ENCODE data around the gene METTL15. TPM values are rescaled to one million over a fixed set of nuclear protein-coding genes. Genes with fewer than 3 reads are reported as not detected.
"Not testable (repeated sequence)": the region's sequence is repeated elsewhere in the genome, so short reads cannot be mapped to it uniquely, and the experiment has no call there.

METTL15 gene
- total RNA-seq, 2 donors from 2014 or later = 15.6 to 22.4 TPM

- ATAC-seq = no peak
- Mint-ChIP-seq H3K9me3 (peaks cover 0 to under 1% of the 10 kb centered on the region in 2 donors), H3K36me3 (peaks cover 4 to 8% of the 10 kb centered on the region in 2 donors), H3K27ac (no peak overlapping the region)
- no peak for DNase-seq (ENCODE audit: low spot score in 2 of 2)
Measured at GRCh38 chr11:28231475-28231874, 123.3 kb downstream of the METTL15 start.

- DNase-seq (ENCODE audit: low spot score in 2 of 2) (no peak), ATAC-seq (no peak)
- no peak overlapping the region for H3K27ac Mint-ChIP-seq
- H3K9me3 Mint-ChIP-seq = peaks cover 0 to 7% of the 10 kb centered on the region in 2 donors
- H3K36me3 Mint-ChIP-seq = peaks cover 10 to 18% of the 10 kb centered on the region in 2 donors
Measured at GRCh38 chr11:28232649-28233048, 124.5 kb downstream of the METTL15 start.

- Mint-ChIP-seq H3K9me3 (peaks cover 0 to 4% of the 10 kb centered on the region in 2 donors), H3K27ac (no peak overlapping the region), H3K36me3 (peaks cover 18 to 28% of the 10 kb centered on the region in 2 donors)
- ATAC-seq = no peak
- no peak for DNase-seq (ENCODE audit: low spot score in 2 of 2)
Measured at GRCh38 chr11:28241760-28242159, 133.6 kb downstream of the METTL15 start.

- DNase-seq (ENCODE audit: low spot score in 2 of 2) (no peak), ATAC-seq (no peak)
Measured at GRCh38 chr11:28242596-28242995, 134.4 kb downstream of the METTL15 start.

GRCh38 chr11:28243061-28243460, 134.9 kb downstream of the METTL15 start:
- ATAC-seq (no peak), DNase-seq (ENCODE audit: low spot score in 2 of 2) (no peak)
- Mint-ChIP-seq H3K27ac (no peak overlapping the region), H3K36me3 (peaks cover 11 to 20% of the 10 kb centered on the region in 2 donors), H3K9me3 (no peaks in the 10 kb centered on the region)

More at GRCh38 chr11:28242596-28242995, 134.4 kb downstream of the METTL15 start:
- Mint-ChIP-seq H3K36me3 (peaks cover 11 to 20% of the 10 kb centered on the region in 2 donors), H3K27ac (no peak overlapping the region), H3K9me3 (no peaks in the 10 kb centered on the region)

- ATAC-seq = no peak
- Mint-ChIP-seq H3K36me3 (peaks cover 10 to 17% of the 10 kb centered on the region in 2 donors), H3K9me3 (no peaks in the 10 kb centered on the region), H3K27ac (no peak overlapping the region)
- DNase-seq (ENCODE audit: low spot score in 2 of 2) = no peak
Measured at GRCh38 chr11:28243581-28243980, 135.4 kb downstream of the METTL15 start.

- Mint-ChIP-seq H3K9me3 (no peaks in the 10 kb centered on the region), H3K27ac (no peak overlapping the region), H3K36me3 (peaks cover 6 to 12% of the 10 kb centered on the region in 2 donors)
- ATAC-seq (no peak), DNase-seq (ENCODE audit: low spot score in 2 of 2) (no peak)
Measured at GRCh38 chr11:28245131-28245530, 136.9 kb downstream of the METTL15 start.

- Mint-ChIP-seq H3K27ac (no peak overlapping the region), H3K9me3 (peaks cover 17 to 22% of the 10 kb centered on the region in 2 donors), H3K36me3 (peaks cover 20 to 31% of the 10 kb centered on the region in 2 donors)
- DNase-seq (ENCODE audit: low spot score in 2 of 2) = no peak
- no peak for ATAC-seq
Measured at GRCh38 chr11:28250192-28250591, 142.0 kb downstream of the METTL15 start.

- Mint-ChIP-seq H3K9me3 (peaks cover 17 to 29% of the 10 kb centered on the region in 2 donors), H3K36me3 (peaks cover 19 to 30% of the 10 kb centered on the region in 2 donors), H3K27ac (no peak overlapping the region)
- ATAC-seq (no peak), DNase-seq (ENCODE audit: low spot score in 2 of 2) (no peak)
Measured at GRCh38 chr11:28251257-28251656, 143.1 kb downstream of the METTL15 start.

- Mint-ChIP-seq H3K36me3 (peaks cover 39 to 52% of the 10 kb centered on the region in 2 donors), H3K27ac (no peak overlapping the region), H3K9me3 (peaks cover 16 to 38% of the 10 kb centered on the region in 2 donors)
- no peak for ATAC-seq
- no peak for DNase-seq (ENCODE audit: low spot score in 2 of 2)
Measured at GRCh38 chr11:28257761-28258160, 149.6 kb downstream of the METTL15 start.

- ATAC-seq = no peak
- Mint-ChIP-seq H3K27ac (no peak overlapping the region), H3K9me3 (peaks cover 4 to 26% of the 10 kb centered on the region in 2 donors), H3K36me3 (peaks cover 29 to 39% of the 10 kb centered on the region in 2 donors)
- no peak for DNase-seq (ENCODE audit: low spot score in 2 of 2)
Measured at GRCh38 chr11:28259177-28259843, 151.1 kb downstream of the METTL15 start.

- DNase-seq (ENCODE audit: low spot score in 2 of 2) (no peak), ATAC-seq (no peak)
- peaks cover 18 to 19% of the 10 kb centered on the region in 2 donors for H3K9me3 Mint-ChIP-seq
- H3K36me3 Mint-ChIP-seq = peaks cover 32 to 38% of the 10 kb centered on the region in 2 donors
- no peak overlapping the region for H3K27ac Mint-ChIP-seq
Measured at GRCh38 chr11:28268925-28269324, 160.7 kb downstream of the METTL15 start.

GRCh38 chr11:28269586-28269985, 161.4 kb downstream of the METTL15 start:
- Mint-ChIP-seq H3K9me3 (peaks cover 18 to 19% of the 10 kb centered on the region in 2 donors), H3K27ac (no peak overlapping the region), H3K36me3 (peaks cover 32 to 38% of the 10 kb centered on the region in 2 donors)
- DNase-seq (ENCODE audit: low spot score in 2 of 2) = no peak
- no peak for ATAC-seq

- ATAC-seq; H3K9me3 Mint-ChIP-seq; DNase-seq (ENCODE audit: low spot score in 2 of 2); H3K27ac Mint-ChIP-seq: not testable (repeated sequence)
- H3K36me3 Mint-ChIP-seq = peaks cover 15 to 17% of the 10 kb centered on the region in 2 donors
Measured at GRCh38 chr11:28272247-28272646, 164.1 kb downstream of the METTL15 start.

GRCh38 chr11:28274216-28274615, 166.0 kb downstream of the METTL15 start:
- no peak for ATAC-seq
- H3K27ac Mint-ChIP-seq = no peak overlapping the region
- peaks cover 2 to 10% of the 10 kb centered on the region in 2 donors for H3K9me3 Mint-ChIP-seq
- H3K36me3 Mint-ChIP-seq = peaks cover 11 to 20% of the 10 kb centered on the region in 2 donors
- no peak for DNase-seq (ENCODE audit: low spot score in 2 of 2)

GRCh38 chr11:28284196-28284595, 176.0 kb downstream of the METTL15 start:
- Mint-ChIP-seq H3K36me3 (peaks cover 0 to 6% of the 10 kb centered on the region in 2 donors), H3K27ac (no peak overlapping the region), H3K9me3 (peaks cover 0 to 11% of the 10 kb centered on the region in 2 donors)
- no peak for ATAC-seq
- DNase-seq (ENCODE audit: low spot score in 2 of 2) = no peak

GRCh38 chr11:28289444-28289843, 181.3 kb downstream of the METTL15 start:
- H3K9me3 Mint-ChIP-seq = no peaks in the 10 kb centered on the region
- no peaks in the 10 kb centered on the region for H3K36me3 Mint-ChIP-seq
- ATAC-seq (no peak), DNase-seq (ENCODE audit: low spot score in 2 of 2) (no peak)
- H3K27ac Mint-ChIP-seq = no peak overlapping the region

GRCh38 chr11:28290995-28291394, 182.8 kb downstream of the METTL15 start:
- not testable (repeated sequence) for ATAC-seq; DNase-seq (ENCODE audit: low spot score in 2 of 2); H3K27ac Mint-ChIP-seq; H3K36me3 Mint-ChIP-seq; H3K9me3 Mint-ChIP-seq

All from activated naive CD4-positive, alpha-beta T cell treated with anti-CD3 and anti-CD28 coated beads, Interleukin-2, amount 50 U/mL, for 72 hours (primary cell).